Globus pallidus (tissue), 1 donor: ENCODE measurements around the gene TFR2.

ENCODE experiments used
- DNase-seq: peaks from one replicate; pipeline ENCODE4 v3.0.0-alpha.2; 2015; ENCODE audit warnings: low spot score

TFR2 gene

DNA sequence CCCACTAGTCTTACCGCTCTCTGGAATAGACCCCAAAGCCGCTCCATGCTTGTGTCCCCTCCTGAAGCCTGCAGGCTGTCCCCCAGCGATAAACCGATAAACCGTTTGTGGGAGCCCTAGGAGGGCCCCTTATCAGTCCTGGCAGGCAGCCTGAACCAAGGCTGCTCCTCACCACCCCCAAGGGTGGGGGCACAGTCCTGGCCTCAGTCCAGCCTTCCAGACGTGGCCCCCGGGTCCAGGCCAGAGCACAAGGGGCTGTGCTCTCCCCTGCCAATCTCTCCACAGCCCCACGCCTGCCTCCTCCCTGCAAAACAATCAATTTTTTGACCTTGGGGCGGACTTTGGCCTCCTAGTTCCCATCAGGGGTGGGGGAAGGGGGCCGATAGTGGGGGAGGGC is at the start of gene TFR2:
TSS of gene TFR2 (minus strand) at position 90 of the 397 bp plus-strand sequence. CDS start at position 47, 43 bp downstream.
- no peak for DNase-seq

GRCh38 chr7:100689230-100690135 is 48.1 kb upstream of the TFR2 start:
- no peak for DNase-seq

DNA sequence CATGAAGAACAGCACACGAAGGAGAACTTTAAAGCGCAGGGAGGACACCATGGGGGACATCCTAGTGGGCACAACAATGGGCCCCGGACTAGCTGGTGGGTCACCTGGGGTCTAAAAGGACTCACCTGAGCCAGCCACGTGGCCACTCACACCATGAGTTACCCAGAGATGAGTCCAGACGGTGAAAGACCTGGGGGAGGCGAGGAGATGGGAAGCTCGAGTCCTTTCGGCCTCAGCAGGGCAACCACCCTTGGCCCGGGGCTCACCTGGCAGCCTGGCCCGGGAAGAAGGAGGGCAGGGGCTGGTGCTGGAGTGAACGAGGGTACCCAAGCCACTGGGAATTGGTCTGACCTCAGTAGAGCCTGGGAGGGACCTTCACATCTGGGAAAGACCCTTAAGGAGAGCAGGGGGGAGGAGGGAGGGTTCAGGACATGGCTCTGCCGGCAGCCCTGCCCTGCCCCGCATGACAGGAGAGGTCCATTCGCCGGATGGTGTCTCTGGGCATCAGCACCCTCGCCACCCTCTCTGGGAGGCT is 47.0 kb upstream of the TFR2 start:
- DNase-seq = no peak

DNA sequence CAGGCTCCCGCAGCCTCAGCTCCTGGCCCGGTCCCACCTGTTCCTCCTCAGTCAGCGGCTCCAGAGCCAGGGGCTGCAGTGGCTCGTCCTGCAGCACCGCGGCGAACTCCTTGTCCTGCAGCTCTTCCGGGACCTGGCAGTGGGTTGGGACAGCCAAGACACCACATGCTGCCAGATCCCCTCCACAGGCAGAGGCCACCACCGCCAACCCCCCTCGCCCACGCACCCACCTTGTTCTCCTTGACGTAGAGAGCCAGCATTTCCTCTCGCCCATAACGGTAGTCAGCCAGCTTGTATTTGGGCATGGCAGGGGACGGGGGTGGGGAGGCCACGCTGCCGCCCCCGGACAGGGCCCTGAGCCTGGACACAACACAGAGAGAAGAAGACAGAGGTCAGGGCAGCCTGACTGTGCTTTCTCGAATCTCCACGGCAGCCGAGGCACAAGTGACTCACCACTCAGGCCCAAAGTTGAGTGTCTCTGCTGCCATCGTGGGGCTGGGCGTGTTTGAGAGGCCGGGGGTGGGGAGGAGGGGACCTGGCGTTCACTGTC is 46.5 kb upstream of the TFR2 start:
- no peak for DNase-seq

- no peak for DNase-seq
These were observed 45.9 kb upstream of the TFR2 start for GRCh38 chr7:100687261-100687660.

GRCh38 chr7:100686822-100687211 is 45.5 kb upstream of the TFR2 start:
- no peak for DNase-seq

- no peak for DNase-seq
These were observed 45.0 kb upstream of the TFR2 start for GRCh38 chr7:100686201-100686821.

DNA sequence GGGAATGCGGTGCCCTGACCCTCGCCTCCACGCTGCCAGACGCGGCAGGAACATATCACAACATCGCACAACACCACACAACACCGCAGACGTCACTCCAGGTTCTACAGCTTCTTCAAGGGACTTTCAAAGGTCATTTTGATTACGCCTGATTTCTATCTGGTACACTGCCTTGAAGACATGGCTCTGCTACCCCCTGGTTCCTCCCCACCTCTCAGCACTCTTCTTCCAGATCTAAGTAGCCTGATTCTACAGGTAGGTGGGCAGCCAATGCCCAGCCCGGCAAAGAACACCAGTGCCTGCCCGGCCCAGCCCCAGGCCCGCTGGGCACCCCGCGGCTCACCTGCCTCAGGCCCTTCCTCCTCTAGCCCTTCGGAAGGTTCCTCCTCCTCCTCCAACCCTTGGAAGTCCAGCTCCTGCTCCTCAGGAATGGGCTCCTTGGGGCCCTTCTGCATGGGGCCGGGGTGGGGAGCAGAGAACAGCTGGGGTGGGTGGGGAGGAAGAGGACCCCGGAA is 44.3 kb upstream of the TFR2 start:
- DNase-seq = no peak

- DNase-seq = no peak
These were observed 43.8 kb upstream of the TFR2 start for GRCh38 chr7:100685049-100685605.

GRCh38 chr7:100684534-100685042 is 43.2 kb upstream of the TFR2 start:
- DNase-seq = no peak

- DNase-seq = no peak
These were observed 42.5 kb upstream of the TFR2 start for GRCh38 chr7:100683659-100684533.

GRCh38 chr7:100682991-100683658 is 41.8 kb upstream of the TFR2 start:
- no peak for DNase-seq

DNA sequence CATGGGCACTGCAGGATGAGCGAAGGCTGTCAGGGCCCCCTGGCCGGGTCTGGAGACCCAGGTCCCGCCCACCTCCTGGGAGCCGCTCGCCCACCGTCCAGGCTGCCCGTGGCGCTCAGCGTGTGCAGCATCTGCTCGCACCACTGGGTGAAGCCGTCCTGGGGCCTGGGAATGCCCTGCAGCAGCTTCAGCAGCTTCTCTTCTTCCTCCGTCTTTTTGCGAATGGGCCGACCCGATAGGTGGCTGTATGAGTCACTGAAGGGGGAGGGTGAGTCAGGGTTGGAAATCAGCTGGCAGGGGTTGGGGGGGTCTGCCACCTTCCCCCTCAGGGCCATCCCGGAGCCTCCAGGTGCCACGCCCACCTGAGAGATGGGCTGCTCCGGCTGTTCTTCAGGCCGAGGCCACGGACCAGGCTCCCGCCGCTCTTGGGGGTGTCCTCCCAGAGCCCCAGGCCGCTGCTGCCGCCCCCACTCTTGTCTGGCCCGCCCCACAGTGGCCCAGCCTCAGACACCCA is 40.9 kb upstream of the TFR2 start:
- DNase-seq = no peak

DNA sequence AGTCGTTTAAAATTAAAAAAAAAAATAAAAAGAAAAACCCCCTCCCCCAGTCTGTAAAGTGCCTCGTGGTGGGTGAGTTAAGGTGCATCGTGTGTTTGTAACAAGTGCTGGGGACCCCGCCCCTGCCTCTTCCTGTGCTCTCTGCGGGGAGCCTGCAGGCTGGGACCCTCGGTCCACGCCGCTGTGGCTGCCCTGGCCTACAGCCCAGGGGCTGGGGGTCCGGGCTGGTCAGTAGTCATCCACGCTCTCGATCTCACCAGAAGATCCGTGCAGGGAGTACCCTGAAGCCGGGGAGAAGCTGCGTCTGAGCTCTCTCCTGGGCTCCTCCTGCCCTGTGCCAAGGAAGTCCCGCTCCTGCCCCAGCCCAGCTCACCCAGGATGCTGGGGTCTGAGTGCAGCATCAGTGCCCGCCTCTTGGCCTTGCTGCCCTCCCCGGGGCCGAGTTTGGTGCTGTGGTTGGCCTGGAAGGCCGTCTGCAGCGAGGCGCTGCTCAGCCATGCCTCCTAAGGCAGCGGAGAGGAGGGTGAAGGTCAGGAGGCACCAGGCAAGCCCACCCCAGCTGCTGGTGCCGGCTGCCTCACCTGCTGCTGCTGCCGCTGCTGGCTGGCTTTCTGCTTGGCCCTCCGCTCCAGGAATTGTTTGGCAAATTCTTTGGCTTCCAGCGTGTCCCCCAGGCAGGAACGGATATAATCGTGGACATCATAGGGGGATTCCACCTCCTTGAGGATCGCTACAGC is 40.3 kb upstream of the TFR2 start:
- no peak for DNase-seq

DNA sequence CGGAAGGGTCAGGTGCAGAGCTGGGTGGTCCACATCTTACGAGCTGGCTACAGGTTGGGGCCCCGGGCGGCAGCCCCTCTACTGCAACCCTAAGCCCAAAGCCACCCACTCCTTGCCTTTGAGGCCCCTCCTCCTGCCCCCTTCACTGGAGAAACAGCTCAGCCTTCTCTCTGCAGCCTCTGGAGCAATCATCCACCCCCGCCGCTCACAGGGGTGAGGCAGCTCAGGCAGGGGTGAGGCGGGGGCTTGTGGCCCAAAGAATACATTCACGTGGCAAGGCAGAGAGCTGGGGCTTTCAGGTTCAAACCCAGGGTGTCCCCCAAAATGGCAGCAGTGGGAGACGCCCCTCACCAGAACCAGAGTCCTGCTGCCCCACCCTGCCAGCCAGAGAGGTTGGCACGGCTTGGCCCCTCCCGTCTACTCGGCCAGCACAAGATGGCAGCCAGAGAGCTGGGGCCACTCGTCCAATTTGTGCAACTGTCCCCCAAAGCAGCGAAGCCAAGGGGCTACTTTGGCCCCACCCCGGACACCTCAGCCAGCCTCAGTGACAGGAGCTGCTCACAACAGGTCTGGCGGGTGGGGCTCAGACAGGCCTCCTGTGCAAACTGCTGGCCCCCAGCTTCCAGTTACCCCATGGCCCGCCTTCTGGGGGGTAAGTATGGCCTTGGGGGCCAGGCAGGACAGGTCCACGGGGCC is 39.4 kb upstream of the TFR2 start:
- DNase-seq = no peak

- no peak for DNase-seq
These were observed 38.7 kb upstream of the TFR2 start for GRCh38 chr7:100679927-100680575.

DNA sequence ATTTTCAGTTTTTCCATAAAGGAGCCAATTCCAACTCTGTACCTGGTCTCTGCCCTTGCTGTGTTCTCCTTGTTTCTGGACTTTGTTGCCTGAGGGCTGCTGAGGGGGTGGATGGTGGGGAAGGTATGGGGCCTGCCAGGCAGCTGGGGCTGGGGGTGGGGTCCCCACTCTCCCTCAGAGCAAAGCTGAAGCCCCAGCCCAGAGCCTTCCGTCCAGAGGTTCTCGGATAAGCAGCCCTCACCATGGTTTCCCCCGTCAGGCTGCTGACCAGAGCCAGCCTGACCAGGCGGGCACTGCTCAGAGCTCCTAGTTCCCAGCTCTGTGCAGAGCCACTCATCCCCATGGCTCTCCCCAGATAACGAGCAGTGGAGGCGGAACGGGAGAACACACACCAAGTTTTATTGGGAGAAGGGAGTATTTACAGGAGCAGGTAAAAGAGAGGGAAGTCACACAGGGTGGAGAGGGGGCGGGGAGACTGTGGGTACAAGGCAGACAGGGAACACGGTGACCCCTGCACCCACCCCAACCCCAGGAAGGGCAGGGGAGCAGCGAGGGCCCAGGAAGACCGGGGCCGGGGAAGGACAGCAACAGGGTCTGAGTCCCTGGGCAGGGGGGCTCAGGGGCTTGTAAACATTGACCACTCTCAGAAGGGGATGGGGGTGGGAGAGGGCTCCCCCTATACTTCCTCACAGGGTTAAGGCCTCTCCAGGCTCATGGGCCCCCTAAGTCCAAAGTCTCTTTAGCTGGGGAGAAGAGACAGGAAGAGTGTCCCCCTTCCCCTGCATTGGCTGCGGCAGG is 38.0 kb upstream of the TFR2 start:
- no peak for DNase-seq
